ENCODE data around the gene GSTM1.

GRCh38 chr1:109657395-109657794, 30.2 kb upstream of the GSTM1 start:
- TF ChIP-seq, protein P1, sequence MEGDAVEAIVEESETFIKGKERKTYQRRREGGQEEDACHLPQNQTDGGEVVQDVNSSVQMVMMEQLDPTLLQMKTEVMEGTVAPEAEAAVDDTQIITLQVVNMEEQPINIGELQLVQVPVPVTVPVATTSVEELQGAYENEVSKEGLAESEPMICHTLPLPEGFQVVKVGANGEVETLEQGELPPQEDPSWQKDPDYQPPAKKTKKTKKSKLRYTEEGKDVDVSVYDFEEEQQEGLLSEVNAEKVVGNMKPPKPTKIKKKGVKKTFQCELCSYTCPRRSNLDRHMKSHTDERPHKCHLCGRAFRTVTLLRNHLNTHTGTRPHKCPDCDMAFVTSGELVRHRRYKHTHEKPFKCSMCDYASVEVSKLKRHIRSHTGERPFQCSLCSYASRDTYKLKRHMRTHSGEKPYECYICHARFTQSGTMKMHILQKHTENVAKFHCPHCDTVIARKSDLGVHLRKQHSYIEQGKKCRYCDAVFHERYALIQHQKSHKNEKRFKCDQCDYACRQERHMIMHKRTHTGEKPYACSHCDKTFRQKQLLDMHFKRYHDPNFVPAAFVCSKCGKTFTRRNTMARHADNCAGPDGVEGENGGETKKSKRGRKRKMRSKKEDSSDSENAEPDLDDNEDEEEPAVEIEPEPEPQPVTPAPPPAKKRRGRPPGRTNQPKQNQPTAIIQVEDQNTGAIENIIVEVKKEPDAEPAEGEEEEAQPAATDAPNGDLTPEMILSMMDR (IDR thresholded peaks at IDR 0.05) = no peak
- TF ChIP-seq POLR2A (IDR thresholded peaks at IDR 0.05) = no peak
